K562 (cell line): ENCODE measurements around the gene TAS2R16. TPM values are rescaled to one million over a fixed set of nuclear protein-coding genes. Genes with fewer than 3 reads are reported as not detected.

Source experiments
- ATAC-seq: fragments of 200-7000 bp; cut with Tn5 transposase; 3 replicates; pipeline ENCODE4 v1.9.1; 2020; ENCODE audit warnings: moderate library complexity
- BruUV-seq: library from RNA; stranded (reverse); fragments of 400-500 nt; replicated peaks from 2 replicates; lab custom pipeline; 2021; lab: Mats Ljungman, UMichigan
- CTCF ChIA-PET: fragments of 300-600 bp; formaldehyde crosslinking; extraction: SDS; loops from one replicate; lab custom pipeline; 2021; ENCODE audit warnings: low intra/inter-chr PET ratio; lab: Yijun Ruan, JAX
- POLR2A ChIA-PET: fragments of 300-600, 350-650 bp; sonication (Branson Sonifier 250); formaldehyde crosslinking; extraction: SDS; loops from one replicate; lab custom pipeline; 2021; ENCODE audit warnings: antibody characterized with exemption, inconsistent platforms; lab: Yijun Ruan, JAX
- DNase-seq, 4 experiments: peaks; one replicate each; pipeline versions ENCODE4 v3.0.0 to v3.0.0-alpha.2; 2011 to 2018; ENCODE audit warnings: low spot score in 3 of 4, mixed read lengths in 3 of 4; ENCODE audit errors: extremely low read depth in 1 of 4
- FAIRE-seq: peaks from 2 replicates; lab custom pipeline; 2011; peaks lifted over from hg19 to GRCh38; lab: Jason Lieb, UNC
- H2AFZ ChIP-seq: 2 replicates; pipeline ENCODE4 v1.6.0; 2011; ENCODE audit warnings: low read depth, low read length, control low read depth, inconsistent platforms
- H3K27ac ChIP-seq: fragments of 200-600 bp; 3 replicates; pipeline ENCODE4 v1.8.0; 2011; ENCODE audit warnings: low read depth, mild to moderate bottlenecking, control low read depth, inconsistent platforms, low read length, moderate library complexity, mixed read lengths; ENCODE audit errors: extremely low read depth
- H3K27me3 ChIP-seq, 2 experiments: fragments of 300-600 bp in 1 of 2; 2 replicates in 1 of 2; 3 replicates in 1 of 2; pipeline versions ENCODE4 v1.6.0 to v1.8.0; 2011; ENCODE audit warnings: inconsistent platforms in 2 of 2, low read length in 2 of 2, mild to moderate bottlenecking in 1 of 2, mixed read lengths in 1 of 2, moderate library complexity in 1 of 2; ENCODE audit not compliant: control insufficient read depth in 2 of 2, insufficient read depth in 2 of 2
- H3K36me3 ChIP-seq: fragments of 300-600 bp; 3 replicates; pipeline ENCODE4 v1.8.0; 2011; ENCODE audit warnings: mild to moderate bottlenecking, low read length, inconsistent platforms; ENCODE audit not compliant: control insufficient read depth, insufficient read depth
- H3K4me1 ChIP-seq, 2 experiments: fragments of 200-600 bp in 1 of 2; replicated peaks in 1 of 2; 2 replicates in 1 of 2; 3 replicates in 1 of 2; pipeline versions ENCODE4 v1.5.1 to v1.8.0; 2011; ENCODE audit warnings: inconsistent platforms in 2 of 2, low read length in 2 of 2, mild to moderate bottlenecking in 1 of 2, mixed read lengths in 1 of 2, moderate library complexity in 1 of 2; ENCODE audit not compliant: control insufficient read depth in 2 of 2, insufficient read depth in 2 of 2
- H3K4me2 ChIP-seq: 2 replicates; pipeline ENCODE4 v1.6.1; 2011; ENCODE audit warnings: low read length, control low read depth, inconsistent platforms, mixed read lengths; ENCODE audit not compliant: insufficient read depth
- H3K4me3 ChIP-seq: fragments of 200-600 bp; sonication (generic), shearing (Covaris generic); 2 replicates; pipeline ENCODE4 v1.5.1; 2016; ENCODE audit warnings: control low read depth, inconsistent platforms
- H3K79me2 ChIP-seq: fragments of 200-600 bp; 3 replicates; pipeline ENCODE4 v1.8.0; 2011; ENCODE audit warnings: low read length, inconsistent platforms; ENCODE audit not compliant: control insufficient read depth, insufficient read depth
- H3K9ac ChIP-seq, 2 experiments: 2 replicates each; pipeline versions ENCODE4 v1.6.0 to v1.6.1; 2011; ENCODE audit warnings: low read depth in 2 of 2, low read length in 2 of 2, control low read depth in 1 of 2, inconsistent platforms in 1 of 2, mild to moderate bottlenecking in 1 of 2, mixed read lengths in 1 of 2; ENCODE audit not compliant: insufficient read depth in 1 of 2
- H3K9me1 ChIP-seq: one replicate; pipeline ENCODE4 v1.6.0; 2011; ENCODE audit warnings: inconsistent platforms, mild to moderate bottlenecking, low read length, moderate library complexity; ENCODE audit not compliant: control insufficient read depth, insufficient read depth
- H3K9me3 ChIP-seq: replicated peaks from 2 replicates; pipeline ENCODE4 v1.5.1; 2011; ENCODE audit warnings: low read depth, low read length, inconsistent platforms; ENCODE audit not compliant: control insufficient read depth, insufficient read depth
- H4K20me1 ChIP-seq: replicated peaks from 2 replicates; pipeline ENCODE4 v1.6.1; 2011; ENCODE audit warnings: low read length, inconsistent platforms, mixed read lengths; ENCODE audit not compliant: control insufficient read depth, insufficient read depth
- ATF3 ChIP-seq, 2 experiments: fragments of 450-650 bp in 1 of 2; sonication (generic) in 1 of 2; formaldehyde crosslinking in 1 of 2; IDR thresholded peaks in 1 of 2; conservative IDR thresholded peaks in 1 of 2; 2 replicates each; pipeline versions ENCODE4 v1.6.1 to v1.8.1; 2016 to 2023; ENCODE audit warnings: mild to moderate bottlenecking in 2 of 2, moderate library complexity in 2 of 2, inconsistent platforms in 1 of 2, missing genetic modification reagents in 1 of 2
- CBX8 ChIP-seq: fragments of 200-600 bp; sonication (generic); IDR thresholded peaks from 2 replicates; pipeline ENCODE4 v1.6.1; 2012; ENCODE audit warnings: borderline replicate concordance, mixed run types, low read depth, mild to moderate bottlenecking, moderate library complexity, mixed read lengths, low read length, control low read depth, inconsistent platforms; ENCODE audit not compliant: poor library complexity, severe bottlenecking; ENCODE audit errors: extremely low read depth
- CC2D1A ChIP-seq: fragments of 450-650 bp; IDR thresholded peaks from 2 replicates; pipeline ENCODE4 v1.6.1; 2017; ENCODE audit warnings: mild to moderate bottlenecking
- E2F8 ChIP-seq: fragments of 450-650 bp; IDR thresholded peaks from 2 replicates; pipeline ENCODE4 v1.7.1; 2018; ENCODE audit warnings: mild to moderate bottlenecking, low read depth; ENCODE audit not compliant: partially characterized antibody
- KAT8 ChIP-seq: fragments of 450-650 bp; IDR thresholded peaks from 2 replicates; pipeline ENCODE4 v1.6.1; 2016; ENCODE audit warnings: low read depth, mild to moderate bottlenecking
- MYC ChIP-seq, 2 experiments: fragments of 250-450 bp in 1 of 2; sonication (Bioruptor Pico) in 1 of 2; IDR thresholded peaks; 2 replicates each; pipeline versions ENCODE4 v1.5.1 to v1.6.1; 2012 to 2021; ENCODE audit warnings: low read depth in 2 of 2, borderline replicate concordance in 1 of 2, improper control_type of control experiment in 1 of 2, low read length in 1 of 2, mild to moderate bottlenecking in 1 of 2, moderate library complexity in 1 of 2
- ZNF586 ChIP-seq: fragments of 450-650 bp; formaldehyde crosslinking; conservative IDR thresholded peaks from 2 replicates; pipeline ENCODE4 v1.4.0; 2020; ENCODE audit warnings: mild to moderate bottlenecking, moderate library complexity
- WGBS: fragments of 100-300 bp; shearing (Covaris generic); methylation state at CpG from one replicate; pipeline ENCODE4 v1.1.6; 2016; ENCODE audit warnings: low coverage, mixed read lengths; ENCODE audit not compliant: insufficient coverage; ENCODE audit errors: missing lambda C conversion rate; 5-methylcytosine and 5-hydroxymethylcytosine counted together
- in situ Hi-C: fragments of 300-500 bp; cut with MboI; formaldehyde crosslinking; loops from 4 replicates; pipeline ENCODE4 v1.15.0; 2018; ENCODE audit warnings: inconsistent platforms, mixed read lengths
- intact Hi-C: fragments of 100-400 bp; cut with micrococcal nuclease; formaldehyde crosslinking; loops from 2 replicates; pipeline ENCODE4 v1.14.2; 2022
- polyA plus RNA-seq, 8 experiments: library from polyadenylated mRNA; depleted of rRNA in 4 of 8; stranded (reverse) in 5 of 8; unstranded in 3 of 8; fragments of >200 nt; fragmentation: Nextera tagmentation in 2 of 8; fragmentation: Illumina TruSeq in 1 of 8; extraction: Ambion mirVana in 2 of 8; extraction: Trizol in 1 of 8; gene quantifications; 2 replicates each; pipeline versions ENCODE4 v1.2.1 to v1.2.3, GENCODE V29; 2011 to 2014; ENCODE audit warnings: inconsistent platforms in 1 of 8, missing spikeins in 1 of 8
- total RNA-seq, 7 experiments: library from RNA; depleted of rRNA in 6 of 7; stranded (reverse); fragments of >200 nt in 6 of 7; fragmentation: Illumina TruSeq in 2 of 7; extraction: Trizol in 2 of 7; gene quantifications; 2 replicates each; pipeline versions ENCODE4 v1.2.1 to v1.2.3, GENCODE V29; 2011 to 2021; ENCODE audit warnings: low replicate concordance in 1 of 7
- TF ChIP-seq, protein P1 (sequence below): fragments of 450-650 bp; IDR thresholded peaks from 2 replicates; pipeline ENCODE4 v1.6.1; 2016

TAS2R16 gene
- total and polyA plus RNA-seq, 9 of the 15 experiments (the other 6 are each of a cell fraction or from before 2014, with no cell fraction given), result not detected

GRCh38 chr7:123004931-123005330, 9.4 kb upstream of the TAS2R16 start:
- H3K4me1 ChIP-seq, result no peaks in the 10 kb centered on the region
- intact Hi-C loops, result no loop called here
- no peak overlapping the region for H3K9ac ChIP-seq
- H3K27ac ChIP-seq, result no peak overlapping the region
- WGBS, result 0% methylated on average over 1 of the region's 1 CpG
- no peaks in the 10 kb centered on the region for H3K9me1 ChIP-seq
- no peak overlapping the region for H3K4me3 ChIP-seq
- H2AFZ ChIP-seq, result no peak overlapping the region
- ATAC-seq, result no peak
- in situ Hi-C loops, result no loop called here
- ChIA-PET POLR2A (no interaction called here), CTCF (no interaction called here)
- no peaks in the 10 kb centered on the region for H3K36me3 ChIP-seq
- H3K4me2 ChIP-seq, result no peak overlapping the region
- no peaks in the 10 kb centered on the region for H4K20me1 ChIP-seq
- DNase-seq, result no peak
- no peak for TF ChIP-seq E2F8
- no peak for TF ChIP-seq CC2D1A
- no peak for TF ChIP-seq ATF3 (IDR thresholded peaks at IDR 0.05)
- TF ChIP-seq ATF3 (CRISPR knock-in tag; conservative IDR thresholded peaks at IDR 0.05), result no peak
- TF ChIP-seq, protein P1, sequence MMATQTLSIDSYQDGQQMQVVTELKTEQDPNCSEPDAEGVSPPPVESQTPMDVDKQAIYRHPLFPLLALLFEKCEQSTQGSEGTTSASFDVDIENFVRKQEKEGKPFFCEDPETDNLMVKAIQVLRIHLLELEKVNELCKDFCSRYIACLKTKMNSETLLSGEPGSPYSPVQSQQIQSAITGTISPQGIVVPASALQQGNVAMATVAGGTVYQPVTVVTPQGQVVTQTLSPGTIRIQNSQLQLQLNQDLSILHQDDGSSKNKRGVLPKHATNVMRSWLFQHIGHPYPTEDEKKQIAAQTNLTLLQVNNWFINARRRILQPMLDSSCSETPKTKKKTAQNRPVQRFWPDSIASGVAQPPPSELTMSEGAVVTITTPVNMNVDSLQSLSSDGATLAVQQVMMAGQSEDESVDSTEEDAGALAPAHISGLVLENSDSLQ, result no peak
- no peak for TF ChIP-seq CBX8
- TF ChIP-seq ZNF586 (CRISPR knock-in tag), result no peak
- no peak for TF ChIP-seq KAT8
- no peak for TF ChIP-seq MYC (IDR thresholded peaks at IDR 0.05; ENCODE audit: low read depth, low read length)
- no peak for TF ChIP-seq MYC (CRISPR knock-in tag; IDR thresholded peaks at IDR 0.05; ENCODE audit: borderline replicate concordance, low read depth)
- H3K79me2 ChIP-seq, result no peaks in the 10 kb centered on the region
- no peak for FAIRE-seq
- no peaks in the 10 kb centered on the region for H3K9me3 ChIP-seq
- no TSS peak for BruUV-seq
- H3K27me3 ChIP-seq, result no peaks in the 10 kb centered on the region
